ENCODE data around the gene DBH.

Gene DBH

DNA sequence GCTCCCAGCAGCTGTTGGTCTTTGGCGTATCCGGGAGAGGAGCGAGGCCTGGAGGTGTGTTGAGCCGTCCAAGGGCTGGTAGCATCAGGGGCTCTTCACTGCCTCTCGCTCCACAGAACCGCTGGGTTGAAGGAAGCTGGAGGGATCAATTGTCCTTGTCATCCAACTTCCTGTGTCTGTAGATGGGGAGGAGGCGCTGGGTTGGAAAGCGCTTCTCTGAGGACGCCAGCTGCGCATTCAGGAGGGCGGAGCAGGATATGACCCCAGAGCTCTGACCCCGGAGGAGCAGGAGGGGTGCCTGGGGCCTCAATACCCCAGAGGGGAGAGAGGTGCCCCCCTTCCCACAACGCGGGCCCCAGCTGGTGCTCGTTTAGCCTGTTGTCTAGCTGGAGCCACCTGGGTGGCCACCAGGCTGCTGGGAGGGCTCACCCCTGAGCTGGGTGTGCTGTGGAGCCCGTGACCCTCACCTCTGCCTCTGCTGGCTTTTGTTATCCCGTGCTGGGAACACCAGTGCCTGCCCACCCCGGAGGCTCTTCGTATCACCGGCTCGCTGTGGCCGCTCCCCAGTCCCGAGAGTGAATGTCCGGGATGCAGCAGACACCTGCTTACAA lies 2.0 kb upstream of the DBH start:
- Histone ChIP-seq H3K4me1 (ENCODE audit: control insufficient read depth, insufficient read depth, low read length) (no peaks in the 10 kb centered on the region), H3K4me3 (ENCODE audit: low read length) (no peak overlapping the region), H3K36me3 (ENCODE audit: control insufficient read depth, insufficient read depth, low read length) (no peaks in the 10 kb centered on the region), H3K9ac (ENCODE audit: low read length) (no peak overlapping the region), H3K27ac (ENCODE audit: low read depth, low read length) (no peak overlapping the region), H3K27me3 (ENCODE audit: control insufficient read depth, insufficient read depth, low read length) (no peaks in the 10 kb centered on the region)

DNA sequence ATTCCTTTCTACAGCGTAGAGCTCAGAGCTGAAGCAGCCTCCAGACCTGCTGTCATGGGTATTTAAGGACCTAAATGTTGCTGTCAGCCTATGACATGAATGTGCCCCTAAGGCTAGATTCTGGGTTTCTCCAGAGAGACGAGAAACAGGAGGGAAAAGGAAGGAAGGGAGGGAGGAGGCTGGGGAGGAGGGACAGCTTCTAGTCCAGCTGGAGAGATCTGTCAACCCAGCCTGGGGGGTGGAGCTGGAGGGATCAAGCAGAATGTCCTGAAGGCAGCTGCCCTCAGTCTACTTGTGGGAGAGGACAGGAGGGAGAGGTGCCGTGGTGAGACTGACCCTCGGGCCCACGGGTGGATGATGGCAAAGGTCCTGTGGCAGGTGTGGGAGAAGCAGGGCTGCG lies 1.1 kb upstream of the DBH start:
- no peaks in the 10 kb centered on the region for H3K27me3 ChIP-seq (ENCODE audit: control insufficient read depth, insufficient read depth, low read length)

DNA sequence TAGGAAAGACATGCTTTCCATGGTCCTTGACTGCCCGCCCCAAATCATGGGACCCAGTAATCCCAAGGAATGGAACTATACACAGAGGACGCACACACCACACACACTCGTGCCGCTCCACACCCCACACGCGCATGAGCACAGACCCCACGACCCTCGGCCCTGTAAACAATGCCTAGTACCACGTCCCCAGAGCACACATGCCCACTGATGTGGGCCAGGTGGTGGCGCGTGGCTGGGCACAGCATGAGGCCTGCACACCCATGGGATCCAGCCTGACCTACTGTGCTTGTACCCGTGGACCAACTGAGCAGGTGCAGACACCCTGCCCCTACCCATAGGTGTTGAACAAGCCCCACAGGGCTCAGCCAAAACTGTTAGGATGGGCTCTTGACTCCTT lies 739 bp downstream of the DBH start:
- Histone ChIP-seq H3K27me3 (ENCODE audit: control insufficient read depth, insufficient read depth, low read length) (no peaks in the 10 kb centered on the region), H3K36me3 (ENCODE audit: control insufficient read depth, insufficient read depth, low read length) (no peaks in the 10 kb centered on the region), H3K9ac (ENCODE audit: low read length) (no peak overlapping the region), H3K27ac (ENCODE audit: low read depth, low read length) (no peak overlapping the region), H3K4me1 (ENCODE audit: control insufficient read depth, insufficient read depth, low read length) (no peaks in the 10 kb centered on the region), H3K4me3 (ENCODE audit: low read length) (no peak overlapping the region)

More for the DNA sequence above, 1.1 kb upstream of the DBH start:
- H3K36me3 ChIP-seq (ENCODE audit: control insufficient read depth, insufficient read depth, low read length), result no peaks in the 10 kb centered on the region
- no peak overlapping the region for H3K9ac ChIP-seq (ENCODE audit: low read length)
- H3K4me3 ChIP-seq (ENCODE audit: low read length), result no peak overlapping the region
- H3K4me1 ChIP-seq (ENCODE audit: control insufficient read depth, insufficient read depth, low read length), result no peaks in the 10 kb centered on the region
- no peak overlapping the region for H3K27ac ChIP-seq (ENCODE audit: low read depth, low read length)

DNA sequence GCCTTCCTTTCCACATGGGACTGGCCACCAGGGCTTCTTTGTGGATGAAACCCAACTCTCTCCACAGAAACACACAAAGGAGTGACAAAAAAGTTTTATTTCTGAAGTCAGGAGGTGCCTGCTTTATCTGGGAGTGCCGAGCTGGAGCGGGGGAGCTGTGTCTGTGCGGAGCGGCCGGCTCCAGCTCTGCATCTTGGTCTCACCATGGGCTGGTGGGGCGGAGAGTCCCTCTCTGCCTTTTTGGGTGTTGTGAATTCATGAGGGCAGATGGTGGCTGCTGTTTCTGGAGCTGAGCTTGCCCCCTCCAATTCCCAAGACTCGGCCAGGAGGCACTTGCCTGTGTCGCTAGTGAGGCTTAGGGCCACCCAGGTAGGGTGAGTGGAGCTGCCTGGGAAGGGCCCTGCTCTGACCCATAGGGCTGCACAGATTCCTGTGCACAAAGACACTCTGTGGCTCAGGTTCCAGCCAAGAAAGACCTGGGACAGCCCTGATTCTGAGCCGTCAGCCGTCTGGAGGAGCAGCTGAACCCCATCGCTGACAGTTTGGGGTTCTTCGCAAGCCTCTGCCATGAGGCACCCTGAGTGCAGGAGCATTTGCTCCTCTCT lies 1.4 kb downstream of the DBH start:
- no peak overlapping the region for H3K27ac ChIP-seq (ENCODE audit: low read depth, low read length)
- no peak overlapping the region for H3K4me3 ChIP-seq (ENCODE audit: low read length)
- H3K36me3 ChIP-seq (ENCODE audit: control insufficient read depth, insufficient read depth, low read length), result no peaks in the 10 kb centered on the region
- no peaks in the 10 kb centered on the region for H3K4me1 ChIP-seq (ENCODE audit: control insufficient read depth, insufficient read depth, low read length)
- H3K27me3 ChIP-seq (ENCODE audit: control insufficient read depth, insufficient read depth, low read length), result no peaks in the 10 kb centered on the region
- H3K9ac ChIP-seq (ENCODE audit: low read length), result no peak overlapping the region

DNA sequence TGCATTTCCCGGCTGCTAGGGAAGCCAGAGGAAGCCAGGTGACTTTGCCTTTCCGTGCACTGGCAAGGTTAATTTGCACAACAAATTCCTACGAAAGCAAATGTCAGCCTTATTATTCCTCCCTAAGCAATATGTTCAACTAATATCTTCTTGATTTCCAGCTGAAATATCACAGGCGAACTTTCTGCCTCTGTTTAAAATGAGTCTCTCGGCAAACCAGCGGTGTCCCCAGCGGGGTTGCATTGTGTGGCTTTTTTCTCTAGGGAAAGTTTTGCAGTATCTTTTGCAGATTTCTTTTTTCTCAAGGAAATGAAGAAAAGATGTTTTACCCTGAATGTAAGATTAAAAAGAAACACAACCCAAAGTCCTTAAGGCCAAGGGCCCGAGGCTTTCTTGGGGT lies 1.9 kb downstream of the DBH start:
- Histone ChIP-seq H3K9ac (ENCODE audit: low read length) (no peak overlapping the region), H3K36me3 (ENCODE audit: control insufficient read depth, insufficient read depth, low read length) (no peaks in the 10 kb centered on the region), H3K27ac (ENCODE audit: low read depth, low read length) (no peak overlapping the region), H3K27me3 (ENCODE audit: control insufficient read depth, insufficient read depth, low read length) (no peaks in the 10 kb centered on the region), H3K4me3 (ENCODE audit: low read length) (no peak overlapping the region), H3K4me1 (ENCODE audit: control insufficient read depth, insufficient read depth, low read length) (no peaks in the 10 kb centered on the region)

DNA sequence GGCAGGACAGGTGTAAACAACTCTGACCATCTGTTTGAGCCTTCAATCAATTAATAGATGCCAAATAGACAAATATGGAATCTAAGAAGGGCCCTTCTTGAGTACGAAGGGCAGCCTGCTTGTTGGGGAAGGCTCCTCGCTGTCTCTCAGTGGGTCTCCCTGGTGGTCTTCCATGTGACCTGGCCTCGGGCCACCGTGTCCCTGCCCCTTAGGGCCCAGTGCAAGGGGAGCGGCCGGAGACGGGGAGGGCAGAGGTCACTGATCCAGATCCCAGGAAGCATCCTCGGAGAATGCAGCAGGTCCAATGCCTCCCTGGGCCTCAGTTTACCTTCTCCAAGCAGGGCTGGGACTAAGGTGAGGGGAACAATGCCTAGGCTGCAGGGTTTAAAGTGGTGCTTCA lies 2.5 kb downstream of the DBH start:
- Histone ChIP-seq H3K4me3 (ENCODE audit: low read length) (no peak overlapping the region), H3K36me3 (ENCODE audit: control insufficient read depth, insufficient read depth, low read length) (no peaks in the 10 kb centered on the region), H3K9ac (ENCODE audit: low read length) (no peak overlapping the region), H3K27me3 (ENCODE audit: control insufficient read depth, insufficient read depth, low read length) (no peaks in the 10 kb centered on the region), H3K27ac (ENCODE audit: low read depth, low read length) (no peak overlapping the region), H3K4me1 (ENCODE audit: control insufficient read depth, insufficient read depth, low read length) (no peaks in the 10 kb centered on the region)

DNA sequence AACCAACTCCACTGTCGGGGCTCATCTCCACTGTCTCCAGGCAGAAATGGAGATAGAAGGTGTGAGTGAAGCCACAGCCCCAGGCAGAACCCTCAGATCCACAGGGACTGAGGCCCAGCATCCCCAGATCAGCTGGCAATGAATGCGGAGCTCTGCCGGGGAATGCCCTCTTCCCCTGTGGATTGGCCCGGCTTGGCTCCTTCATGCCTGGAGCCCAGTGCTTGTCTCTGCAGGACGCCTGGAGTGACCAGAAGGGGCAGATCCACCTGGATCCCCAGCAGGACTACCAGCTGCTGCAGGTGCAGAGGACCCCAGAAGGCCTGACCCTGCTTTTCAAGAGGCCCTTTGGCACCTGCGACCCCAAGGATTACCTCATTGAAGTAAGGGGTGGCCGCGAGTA lies 3.5 kb downstream of the DBH start:
- no peak overlapping the region for H3K9ac ChIP-seq (ENCODE audit: low read length)
- no peaks in the 10 kb centered on the region for H3K27me3 ChIP-seq (ENCODE audit: control insufficient read depth, insufficient read depth, low read length)
- no peak overlapping the region for H3K27ac ChIP-seq (ENCODE audit: low read depth, low read length)
- H3K4me1 ChIP-seq (ENCODE audit: control insufficient read depth, insufficient read depth, low read length), result no peaks in the 10 kb centered on the region
- H3K4me3 ChIP-seq (ENCODE audit: low read length), result no peak overlapping the region
- no peaks in the 10 kb centered on the region for H3K36me3 ChIP-seq (ENCODE audit: control insufficient read depth, insufficient read depth, low read length)

DNA sequence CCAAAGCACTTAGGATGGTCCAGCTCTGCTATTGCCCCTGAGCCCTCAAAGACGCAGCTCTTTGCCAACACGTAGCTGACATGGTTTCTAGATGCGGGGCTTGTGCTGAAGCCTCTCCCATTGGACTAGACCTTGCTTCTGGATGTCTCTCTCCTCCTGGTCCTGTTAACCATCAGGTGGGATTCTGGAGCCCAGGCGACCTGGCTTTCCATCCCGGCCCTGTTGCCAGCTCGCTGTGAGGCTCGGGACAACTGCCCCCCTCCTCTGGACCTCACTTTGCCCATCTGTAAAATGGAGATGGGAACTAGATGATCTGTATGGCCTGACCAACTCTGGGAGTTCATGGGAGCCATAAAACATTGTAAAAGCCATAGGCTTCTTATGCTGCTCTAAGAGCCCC lies 4.0 kb downstream of the DBH start:
- Histone ChIP-seq H3K36me3 (ENCODE audit: control insufficient read depth, insufficient read depth, low read length) (no peaks in the 10 kb centered on the region), H3K9ac (ENCODE audit: low read length) (no peak overlapping the region), H3K27ac (ENCODE audit: low read depth, low read length) (no peak overlapping the region), H3K4me1 (ENCODE audit: control insufficient read depth, insufficient read depth, low read length) (no peaks in the 10 kb centered on the region), H3K4me3 (ENCODE audit: low read length) (no peak overlapping the region), H3K27me3 (ENCODE audit: control insufficient read depth, insufficient read depth, low read length) (peaks cover 2% of the 10 kb centered on the region)

DNA sequence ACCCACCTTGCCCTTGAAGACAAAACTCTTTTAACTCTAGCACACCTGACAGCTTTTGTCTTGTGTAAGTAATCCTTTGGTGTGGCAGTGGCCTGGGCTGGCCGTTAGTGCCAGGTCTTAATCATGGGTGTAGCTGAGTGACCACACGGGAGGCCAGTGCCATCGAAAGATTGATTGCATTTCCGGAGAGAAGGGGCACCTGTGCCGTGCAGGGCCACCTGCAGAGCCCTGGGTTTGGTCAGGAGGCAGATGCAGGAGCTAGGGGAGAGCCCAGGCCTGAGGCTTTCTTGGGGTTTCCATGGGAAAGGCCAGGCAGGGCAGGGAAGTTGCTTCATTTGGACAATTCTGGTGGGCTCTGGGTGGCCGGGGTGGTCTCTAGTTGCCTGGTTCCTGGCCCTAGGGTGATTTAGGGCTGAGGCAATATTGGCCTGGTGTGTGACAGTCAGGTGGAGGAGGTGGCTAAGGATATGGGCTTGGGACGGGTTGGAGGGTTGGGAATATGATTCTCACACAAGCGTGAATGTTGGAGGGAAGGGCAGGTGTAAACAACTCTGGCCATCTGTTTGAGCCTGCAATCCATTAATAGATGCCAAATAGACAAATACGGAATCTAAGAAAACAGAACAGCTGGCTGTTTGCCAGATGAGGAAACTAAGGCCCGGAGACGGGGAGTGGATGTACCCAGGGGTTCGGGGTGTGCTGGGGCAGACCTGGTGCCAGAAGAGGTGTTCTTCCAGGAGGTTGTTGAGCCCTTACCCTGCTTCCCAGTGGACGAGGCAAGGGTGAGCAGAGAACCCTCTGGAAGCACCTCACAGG lies 4.6 kb downstream of the DBH start:
- H3K9ac ChIP-seq (ENCODE audit: low read length), result no peak overlapping the region
- H3K27me3 ChIP-seq (ENCODE audit: control insufficient read depth, insufficient read depth, low read length), result peaks cover 2% of the 10 kb centered on the region
- no peaks in the 10 kb centered on the region for H3K4me1 ChIP-seq (ENCODE audit: control insufficient read depth, insufficient read depth, low read length)
- no peak overlapping the region for H3K27ac ChIP-seq (ENCODE audit: low read depth, low read length)
- no peaks in the 10 kb centered on the region for H3K36me3 ChIP-seq (ENCODE audit: control insufficient read depth, insufficient read depth, low read length)
- no peak overlapping the region for H3K4me3 ChIP-seq (ENCODE audit: low read length)

DNA sequence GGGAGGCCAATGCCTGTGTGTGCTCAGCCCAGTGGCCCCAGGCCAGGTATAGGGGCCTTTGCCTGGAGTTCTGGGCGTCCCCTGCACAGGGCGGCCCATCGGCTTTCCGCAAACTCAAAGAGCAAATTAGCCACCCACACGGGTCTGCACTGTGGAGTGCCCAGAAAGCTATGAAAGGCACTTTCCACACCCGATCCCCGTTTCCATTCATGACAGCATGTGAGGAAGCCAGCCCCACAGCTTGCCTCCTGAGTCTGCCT lies 5.2 kb downstream of the DBH start:
- no peak overlapping the region for H3K27ac ChIP-seq (ENCODE audit: low read depth, low read length)
- no peaks in the 10 kb centered on the region for H3K4me1 ChIP-seq (ENCODE audit: control insufficient read depth, insufficient read depth, low read length)
- H3K27me3 ChIP-seq (ENCODE audit: control insufficient read depth, insufficient read depth, low read length), result peaks cover 2% of the 10 kb centered on the region
- H3K4me3 ChIP-seq (ENCODE audit: low read length), result no peak overlapping the region
- H3K9ac ChIP-seq (ENCODE audit: low read length), result no peak overlapping the region
- no peaks in the 10 kb centered on the region for H3K36me3 ChIP-seq (ENCODE audit: control insufficient read depth, insufficient read depth, low read length)

DNA sequence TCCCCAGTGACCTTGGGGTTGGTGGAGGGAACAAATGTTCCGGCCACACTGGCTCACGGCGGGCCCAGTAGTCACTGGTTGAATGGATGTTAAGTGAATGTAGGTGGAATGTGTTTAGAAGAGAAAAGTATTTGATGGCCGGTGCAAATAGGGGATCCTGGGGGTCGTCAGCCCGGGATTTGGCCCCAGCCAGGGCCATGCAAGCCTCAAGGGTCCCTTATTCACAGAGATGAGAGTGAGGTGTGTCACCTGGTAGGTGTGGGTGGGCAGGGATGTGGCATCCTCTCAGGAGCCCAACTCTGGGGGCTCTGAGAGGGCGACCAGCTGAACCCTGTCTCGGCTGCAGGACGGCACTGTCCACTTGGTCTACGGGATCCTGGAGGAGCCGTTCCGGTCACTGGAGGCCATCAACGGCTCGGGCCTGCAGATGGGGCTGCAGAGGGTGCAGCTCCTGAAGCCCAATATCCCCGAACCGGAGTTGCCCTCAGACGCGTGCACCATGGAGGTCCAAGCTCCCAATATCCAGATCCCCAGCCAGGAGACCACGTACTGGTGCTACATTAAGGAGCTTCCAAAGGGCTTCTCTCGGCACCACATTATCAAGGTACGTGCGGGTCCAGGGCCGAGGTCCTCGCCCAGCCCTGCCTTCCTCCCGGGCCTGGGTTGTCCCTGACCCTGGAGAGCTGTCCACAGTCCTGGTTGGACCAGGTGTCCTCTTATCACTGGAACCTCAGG lies 5.9 kb downstream of the DBH start:
- no peaks in the 10 kb centered on the region for H3K4me1 ChIP-seq (ENCODE audit: control insufficient read depth, insufficient read depth, low read length)
- no peak overlapping the region for H3K4me3 ChIP-seq (ENCODE audit: low read length)
- no peak overlapping the region for H3K9ac ChIP-seq (ENCODE audit: low read length)
- H3K27ac ChIP-seq (ENCODE audit: low read depth, low read length), result no peak overlapping the region
- H3K27me3 ChIP-seq (ENCODE audit: control insufficient read depth, insufficient read depth, low read length), result peaks cover 2% of the 10 kb centered on the region
- no peaks in the 10 kb centered on the region for H3K36me3 ChIP-seq (ENCODE audit: control insufficient read depth, insufficient read depth, low read length)

DNA sequence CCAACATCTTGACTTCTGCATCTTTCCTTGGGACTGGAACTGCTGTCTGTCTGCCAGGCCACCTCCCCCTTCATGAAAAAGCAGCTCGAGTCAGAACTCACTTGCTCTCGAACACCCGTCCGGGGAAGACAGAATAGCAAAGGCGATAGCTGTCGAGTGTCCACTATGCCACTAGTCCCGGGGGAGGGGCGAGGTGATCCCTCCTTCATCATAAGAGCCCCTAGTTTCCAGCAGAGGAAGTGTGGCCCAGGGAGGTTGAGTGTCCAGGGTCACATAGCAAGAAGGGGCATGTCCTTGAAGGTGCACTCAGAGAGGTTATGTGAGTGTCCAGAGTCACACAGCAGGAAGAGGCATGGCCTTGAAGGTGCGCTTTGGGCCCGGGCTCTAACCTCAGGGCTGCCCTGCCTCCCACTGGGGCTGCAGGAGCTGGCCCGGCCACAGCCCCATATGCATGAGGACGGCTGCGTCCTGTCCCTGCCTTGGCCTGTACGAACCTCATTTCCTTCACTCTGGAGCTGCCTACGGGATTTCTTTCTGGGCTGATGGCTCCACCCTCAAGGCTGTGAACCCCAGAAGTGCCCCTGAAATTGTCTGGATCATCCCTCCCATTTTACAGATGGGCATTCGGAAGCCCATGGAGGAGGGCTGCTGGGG lies 6.7 kb downstream of the DBH start:
- H3K4me3 ChIP-seq (ENCODE audit: low read length), result no peak overlapping the region

More for the DNA sequence above, 6.7 kb downstream of the DBH start:
- Histone ChIP-seq H3K36me3 (ENCODE audit: control insufficient read depth, insufficient read depth, low read length) (no peaks in the 10 kb centered on the region), H3K4me1 (ENCODE audit: control insufficient read depth, insufficient read depth, low read length) (no peaks in the 10 kb centered on the region), H3K27me3 (ENCODE audit: control insufficient read depth, insufficient read depth, low read length) (peaks cover 2% of the 10 kb centered on the region), H3K27ac (ENCODE audit: low read depth, low read length) (no peak overlapping the region), H3K9ac (ENCODE audit: low read length) (no peak overlapping the region)
